ENCODE results near the gene MT3.
"Not testable (repeated sequence)": the region's sequence is repeated elsewhere in the genome, so short reads cannot be mapped to it uniquely, and the experiment has no call there.

Gene MT3

DNA sequence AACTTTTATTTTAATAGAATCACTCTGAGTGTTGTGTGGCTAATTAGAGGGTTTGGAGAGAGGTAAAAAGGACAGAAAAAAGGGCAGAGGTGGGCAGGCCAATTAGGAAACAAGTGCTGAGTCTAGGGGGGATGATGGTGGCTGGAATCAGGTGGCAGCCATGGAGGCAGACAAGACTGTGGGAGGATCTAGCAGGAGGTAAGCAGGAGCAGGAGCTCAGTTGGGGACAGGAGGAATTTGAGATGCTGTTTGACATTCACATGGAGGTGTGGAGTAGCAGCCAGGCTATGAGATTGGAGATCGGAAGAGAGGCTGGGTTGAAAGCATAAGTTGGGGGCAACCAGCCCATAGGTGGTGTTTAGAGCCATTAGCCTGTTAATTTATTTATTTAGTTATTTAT lies 28.2 kb upstream of the MT3 start:
- TF ChIP-seq POLR2A (IDR thresholded peaks at IDR 0.05; ENCODE audit: low read length) (no peak), GATA1 (IDR thresholded peaks at IDR 0.05; ENCODE audit: low read depth, low read length) (no peak)
- DNase-seq: no peak

DNA sequence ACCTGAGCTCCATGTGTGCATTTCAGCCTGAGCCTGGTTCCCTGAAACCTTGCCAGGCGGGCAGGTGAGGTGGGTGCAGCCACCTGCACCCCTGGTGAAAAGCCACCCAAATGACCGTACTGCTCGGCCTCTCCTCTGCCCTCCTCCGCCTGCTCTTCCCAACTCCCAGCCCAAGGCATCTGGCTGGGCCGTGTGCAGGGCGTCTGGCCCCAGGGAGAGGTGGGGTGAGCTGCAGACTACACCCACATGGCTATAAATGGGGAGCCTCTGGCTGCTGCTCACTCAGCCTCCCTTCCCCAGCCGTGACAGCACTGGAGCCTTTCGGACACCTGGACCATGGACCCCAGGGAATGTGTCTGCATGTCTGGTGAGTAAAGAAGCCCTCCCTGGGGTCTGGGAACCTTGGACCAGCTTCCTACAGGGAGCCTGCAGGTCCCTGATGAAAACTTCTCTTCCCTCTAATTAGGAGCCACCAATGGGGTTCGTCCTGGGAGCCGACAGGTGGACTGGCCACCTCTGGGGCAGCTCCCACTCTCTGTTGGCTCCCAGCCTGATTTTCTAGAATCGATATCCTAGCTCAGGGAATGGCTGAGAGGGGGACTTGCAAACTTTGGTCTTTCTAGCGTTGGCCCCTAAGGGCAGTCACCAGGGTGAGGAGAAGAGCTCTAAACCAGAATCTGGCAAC lies 24.4 kb upstream of the MT3 start, which contains the start of gene MT4:
TSS of gene MT4 (plus strand) at position 281 of the 685 bp plus-strand sequence. CDS start at position 337, 56 bp downstream.
- DNase-seq: no peak
- TF ChIP-seq GATA1 (IDR thresholded peaks at IDR 0.05; ENCODE audit: low read depth, low read length): no peak

GRCh38 chr16:56569971-56570370 lies 19.4 kb upstream of the MT3 start:
- TF ChIP-seq GATA1 (IDR thresholded peaks at IDR 0.05; ENCODE audit: low read depth, low read length) (no peak), POLR2A (IDR thresholded peaks at IDR 0.05; ENCODE audit: low read length) (no peak)
- no peak for DNase-seq

- DNase-seq: no peak
- TF ChIP-seq POLR2A (IDR thresholded peaks at IDR 0.05; ENCODE audit: low read length) (no peak), GATA1 (IDR thresholded peaks at IDR 0.05; ENCODE audit: low read depth, low read length) (no peak)
Measured at GRCh38 chr16:56571525-56571924, 17.8 kb upstream of the MT3 start.

GRCh38 chr16:56574625-56575024 lies 14.7 kb upstream of the MT3 start:
- no peak for DNase-seq
- TF ChIP-seq GATA1 (IDR thresholded peaks at IDR 0.05; ENCODE audit: low read depth, low read length) (no peak), POLR2A (IDR thresholded peaks at IDR 0.05; ENCODE audit: low read length) (no peak)

DNA sequence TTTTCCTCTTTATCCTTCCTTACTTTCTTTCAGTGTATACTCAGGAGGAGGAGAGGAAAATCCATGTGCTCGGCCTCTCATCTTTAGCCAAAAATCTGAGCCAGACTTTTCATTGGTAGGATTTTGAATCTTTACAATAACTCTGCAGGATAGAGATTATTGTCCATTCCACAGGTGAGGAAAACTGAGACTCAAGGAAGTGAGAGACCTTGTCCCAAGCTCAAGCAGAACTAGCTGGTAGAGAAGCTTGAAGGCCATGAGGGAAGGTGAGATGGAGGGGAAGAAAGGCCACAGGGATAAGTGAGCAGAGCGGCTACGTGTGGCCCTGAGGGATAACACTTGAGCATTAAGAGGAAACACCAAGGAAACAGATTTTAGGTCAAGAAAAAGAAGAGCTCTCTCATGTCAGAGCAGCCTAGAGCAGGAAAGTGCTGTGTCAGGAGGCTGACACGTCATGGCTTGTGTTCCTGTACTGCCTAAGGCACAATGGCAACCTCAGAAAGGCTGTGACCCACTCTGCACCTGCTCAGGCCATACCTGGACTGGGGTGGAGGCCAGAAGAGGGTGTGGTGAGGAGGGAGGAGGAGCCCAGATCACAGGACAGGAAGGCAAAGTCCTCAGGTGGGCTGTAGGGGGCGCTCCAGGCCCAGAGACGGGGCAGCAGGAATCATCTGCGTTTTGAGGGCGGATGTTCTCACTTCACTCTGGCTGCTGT lies 12.6 kb upstream of the MT3 start:
- TF ChIP-seq POLR2A (IDR thresholded peaks at IDR 0.05; ENCODE audit: low read length) (no peak), GATA1 (IDR thresholded peaks at IDR 0.05; ENCODE audit: low read depth, low read length) (no peak)
- DNase-seq: peak; percentile 77 to 87

GRCh38 chr16:56577300-56577625 lies 12.1 kb upstream of the MT3 start:
- TF ChIP-seq GATA1 (IDR thresholded peaks at IDR 0.05; ENCODE audit: low read depth, low read length): no peak
- no peak for TF ChIP-seq POLR2A (IDR thresholded peaks at IDR 0.05; ENCODE audit: low read length)
- DNase-seq: no peak

DNA sequence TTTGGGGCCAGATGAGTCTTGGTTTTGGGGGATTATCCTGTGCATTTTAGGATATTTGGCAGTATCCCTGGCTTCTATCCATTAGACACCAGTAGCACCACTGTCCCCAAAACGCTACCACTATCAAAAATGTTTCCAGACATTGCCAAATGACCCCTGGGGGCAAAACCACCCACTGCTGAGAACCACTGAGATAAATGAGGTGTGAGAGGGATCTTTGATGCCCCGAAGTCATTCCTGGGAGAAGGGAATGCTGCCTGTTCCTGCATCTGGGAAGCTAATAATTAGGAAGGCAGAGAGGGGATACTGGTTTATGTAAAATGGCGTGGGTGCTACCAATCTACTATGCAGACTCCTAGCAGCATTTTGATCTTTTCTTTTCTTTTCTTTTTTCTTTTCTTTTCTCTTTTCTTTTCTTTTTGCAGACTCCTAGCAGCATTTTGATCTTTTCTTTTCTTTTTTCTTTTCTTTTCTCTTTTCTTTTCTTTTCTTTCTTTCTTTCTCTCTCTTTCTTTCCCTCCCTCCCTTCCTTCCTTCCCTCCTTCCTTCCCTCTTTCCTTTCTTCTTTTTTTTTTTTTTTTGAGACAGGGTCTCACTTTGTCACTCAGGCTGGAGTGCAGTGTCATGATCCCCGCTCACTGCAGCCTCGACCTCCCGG lies 8.8 kb upstream of the MT3 start:
- TF ChIP-seq POLR2A (IDR thresholded peaks at IDR 0.05; ENCODE audit: low read length) (no peak), GATA1 (IDR thresholded peaks at IDR 0.05; ENCODE audit: low read depth, low read length) (no peak)
- no peak for DNase-seq

DNA sequence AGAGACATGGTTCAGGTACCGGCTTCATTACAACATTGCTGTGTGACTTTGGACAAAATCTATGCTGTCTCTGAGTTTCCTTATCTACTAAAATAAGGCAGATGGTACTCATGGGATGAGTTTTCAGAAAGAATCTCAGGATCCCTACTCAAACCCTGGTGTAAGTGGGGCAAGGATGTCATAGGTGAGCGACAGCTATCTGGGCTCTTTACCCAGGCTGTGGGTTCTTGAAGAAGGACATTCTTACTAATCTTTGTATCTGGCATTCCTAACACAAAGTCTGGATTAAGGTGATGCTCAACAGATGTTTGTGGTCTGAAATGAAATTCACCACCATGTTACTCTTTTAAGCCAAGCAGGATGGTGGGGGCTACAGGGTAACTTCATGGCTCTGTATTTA lies 6.4 kb upstream of the MT3 start:
- not testable (repeated sequence) for DNase-seq

- no peak for TF ChIP-seq POLR2A (IDR thresholded peaks at IDR 0.05; ENCODE audit: low read length)
- no peak for DNase-seq
Measured at GRCh38 chr16:56583351-56584168, 5.8 kb upstream of the MT3 start.

DNA sequence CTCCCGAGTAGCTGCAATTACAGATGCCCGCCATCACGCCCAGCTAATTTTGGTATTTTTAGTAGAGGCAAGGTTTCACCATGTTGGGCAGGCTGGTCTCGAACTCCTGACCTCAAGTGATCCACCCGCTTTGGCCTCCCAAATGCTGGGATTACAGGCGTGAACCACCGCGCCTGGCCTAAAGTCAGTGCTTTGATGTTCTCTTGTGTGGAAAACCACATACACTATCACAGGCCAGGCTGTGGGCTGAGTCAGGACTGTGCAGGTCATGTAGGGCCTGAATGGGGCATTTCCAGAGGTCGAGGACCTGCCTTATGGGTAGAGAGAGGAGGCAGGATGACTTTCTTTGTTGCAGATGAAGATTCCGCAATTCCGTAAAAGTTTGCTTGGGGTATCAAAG lies 5.1 kb upstream of the MT3 start:
- no peak for DNase-seq
- no peak for TF ChIP-seq GATA1 (IDR thresholded peaks at IDR 0.05; ENCODE audit: low read depth, low read length)
- TF ChIP-seq POLR2A (IDR thresholded peaks at IDR 0.05; ENCODE audit: low read length): no peak

GRCh38 chr16:56588781-56589140 lies 567 bp upstream of the MT3 start:
- no peak for DNase-seq
- TF ChIP-seq GATA1 (IDR thresholded peaks at IDR 0.05; ENCODE audit: low read depth, low read length): no peak
- no peak for TF ChIP-seq POLR2A (IDR thresholded peaks at IDR 0.05; ENCODE audit: low read length)

GRCh38 chr16:56591377-56592060 lies 2.2 kb downstream of the MT3 start:
- TF ChIP-seq POLR2A (IDR thresholded peaks at IDR 0.05; ENCODE audit: low read length): no peak
- no peak for TF ChIP-seq GATA1 (IDR thresholded peaks at IDR 0.05; ENCODE audit: low read depth, low read length)
- DNase-seq: no peak
